HL-60 (cell line): ENCODE results near the gene ACBD5.

ENCODE experiments used
- DNase-seq, 2 experiments: peaks; one replicate each; pipeline ENCODE4 v3.0.0-alpha.2; 2010 to 2020; ENCODE audit warnings: low read depth in 1 of 2, low spot score in 1 of 2
- H3K27ac ChIP-seq: fragments of 250-450 bp; sonication (Bioruptor Pico); replicated peaks from 2 replicates; pipeline ENCODE4 v1.5.1; 2020; ENCODE audit warnings: mild to moderate bottlenecking, moderate library complexity
- H3K27me3 ChIP-seq: fragments of 250-450 bp; sonication (Bioruptor Pico); 2 replicates; pipeline ENCODE4 v1.5.1; 2021; ENCODE audit warnings: mild to moderate bottlenecking, moderate library complexity; ENCODE audit not compliant: insufficient read depth, poor library complexity, severe bottlenecking
- H3K4me3 ChIP-seq: replicated peaks from 2 replicates; pipeline ENCODE4 v1.5.1; 2011; ENCODE audit warnings: mild to moderate bottlenecking, control low read depth, low read length; ENCODE audit not compliant: insufficient read depth
- GABPA ChIP-seq: IDR thresholded peaks from 2 replicates; pipeline ENCODE4 v1.6.1; 2012; ENCODE audit warnings: low read depth
- POLR2AphosphoS5 ChIP-seq: IDR thresholded peaks from 2 replicates; pipeline ENCODE4 v1.6.1; 2012; ENCODE audit warnings: low read depth
- SPI1 ChIP-seq: IDR thresholded peaks from 2 replicates; pipeline ENCODE4 v1.6.1; 2012; ENCODE audit warnings: low read depth, mild to moderate bottlenecking, borderline replicate concordance
- TF ChIP-seq, protein P1 (sequence below): IDR thresholded peaks from 2 replicates; pipeline ENCODE4 v1.6.1; 2012; ENCODE audit warnings: low read depth; ENCODE audit not compliant: insufficient replicate concordance
- TF ChIP-seq, protein P2 (sequence below): IDR thresholded peaks from one replicate; pipeline ENCODE4 v1.5.1; 2011; ENCODE audit warnings: low read length, control low read depth, inconsistent platforms; ENCODE audit not compliant: insufficient read depth

The ACBD5 gene

GRCh38 chr10:27258838-27259812, 18.5 kb upstream of the ACBD5 start:
- Histone ChIP-seq H3K27ac (no peak overlapping the region), H3K4me3 (no peak overlapping the region), H3K27me3 (no peaks in the 10 kb centered on the region)
- TF ChIP-seq SPI1 (no peak), POLR2AphosphoS5 (no peak), GABPA (no peak)
- TF ChIP-seq, protein P1, sequence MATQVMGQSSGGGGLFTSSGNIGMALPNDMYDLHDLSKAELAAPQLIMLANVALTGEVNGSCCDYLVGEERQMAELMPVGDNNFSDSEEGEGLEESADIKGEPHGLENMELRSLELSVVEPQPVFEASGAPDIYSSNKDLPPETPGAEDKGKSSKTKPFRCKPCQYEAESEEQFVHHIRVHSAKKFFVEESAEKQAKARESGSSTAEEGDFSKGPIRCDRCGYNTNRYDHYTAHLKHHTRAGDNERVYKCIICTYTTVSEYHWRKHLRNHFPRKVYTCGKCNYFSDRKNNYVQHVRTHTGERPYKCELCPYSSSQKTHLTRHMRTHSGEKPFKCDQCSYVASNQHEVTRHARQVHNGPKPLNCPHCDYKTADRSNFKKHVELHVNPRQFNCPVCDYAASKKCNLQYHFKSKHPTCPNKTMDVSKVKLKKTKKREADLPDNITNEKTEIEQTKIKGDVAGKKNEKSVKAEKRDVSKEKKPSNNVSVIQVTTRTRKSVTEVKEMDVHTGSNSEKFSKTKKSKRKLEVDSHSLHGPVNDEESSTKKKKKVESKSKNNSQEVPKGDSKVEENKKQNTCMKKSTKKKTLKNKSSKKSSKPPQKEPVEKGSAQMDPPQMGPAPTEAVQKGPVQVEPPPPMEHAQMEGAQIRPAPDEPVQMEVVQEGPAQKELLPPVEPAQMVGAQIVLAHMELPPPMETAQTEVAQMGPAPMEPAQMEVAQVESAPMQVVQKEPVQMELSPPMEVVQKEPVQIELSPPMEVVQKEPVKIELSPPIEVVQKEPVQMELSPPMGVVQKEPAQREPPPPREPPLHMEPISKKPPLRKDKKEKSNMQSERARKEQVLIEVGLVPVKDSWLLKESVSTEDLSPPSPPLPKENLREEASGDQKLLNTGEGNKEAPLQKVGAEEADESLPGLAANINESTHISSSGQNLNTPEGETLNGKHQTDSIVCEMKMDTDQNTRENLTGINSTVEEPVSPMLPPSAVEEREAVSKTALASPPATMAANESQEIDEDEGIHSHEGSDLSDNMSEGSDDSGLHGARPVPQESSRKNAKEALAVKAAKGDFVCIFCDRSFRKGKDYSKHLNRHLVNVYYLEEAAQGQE = no peak
- TF ChIP-seq, protein P2, sequence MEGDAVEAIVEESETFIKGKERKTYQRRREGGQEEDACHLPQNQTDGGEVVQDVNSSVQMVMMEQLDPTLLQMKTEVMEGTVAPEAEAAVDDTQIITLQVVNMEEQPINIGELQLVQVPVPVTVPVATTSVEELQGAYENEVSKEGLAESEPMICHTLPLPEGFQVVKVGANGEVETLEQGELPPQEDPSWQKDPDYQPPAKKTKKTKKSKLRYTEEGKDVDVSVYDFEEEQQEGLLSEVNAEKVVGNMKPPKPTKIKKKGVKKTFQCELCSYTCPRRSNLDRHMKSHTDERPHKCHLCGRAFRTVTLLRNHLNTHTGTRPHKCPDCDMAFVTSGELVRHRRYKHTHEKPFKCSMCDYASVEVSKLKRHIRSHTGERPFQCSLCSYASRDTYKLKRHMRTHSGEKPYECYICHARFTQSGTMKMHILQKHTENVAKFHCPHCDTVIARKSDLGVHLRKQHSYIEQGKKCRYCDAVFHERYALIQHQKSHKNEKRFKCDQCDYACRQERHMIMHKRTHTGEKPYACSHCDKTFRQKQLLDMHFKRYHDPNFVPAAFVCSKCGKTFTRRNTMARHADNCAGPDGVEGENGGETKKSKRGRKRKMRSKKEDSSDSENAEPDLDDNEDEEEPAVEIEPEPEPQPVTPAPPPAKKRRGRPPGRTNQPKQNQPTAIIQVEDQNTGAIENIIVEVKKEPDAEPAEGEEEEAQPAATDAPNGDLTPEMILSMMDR = no peak
- DNase-seq = no peak

GRCh38 chr10:27258492-27258837, 17.9 kb upstream of the ACBD5 start:
- no peaks in the 10 kb centered on the region for H3K27me3 ChIP-seq
- TF ChIP-seq SPI1 = no peak
- TF ChIP-seq POLR2AphosphoS5 = no peak
- TF ChIP-seq, protein P1 = no peak
- TF ChIP-seq, protein P2 = no peak
- TF ChIP-seq GABPA = no peak
- DNase-seq = no peak
- no peak overlapping the region for H3K27ac ChIP-seq
- H3K4me3 ChIP-seq = no peak overlapping the region

GRCh38 chr10:27256299-27257189, 15.9 kb upstream of the ACBD5 start:
- no peak overlapping the region for H3K27ac ChIP-seq
- TF ChIP-seq GABPA (no peak), SPI1 (no peak), POLR2AphosphoS5 (no peak)
- TF ChIP-seq, protein P1 = no peak
- TF ChIP-seq, protein P2 = no peak
- no peak overlapping the region for H3K4me3 ChIP-seq
- DNase-seq = no peak
- no peaks in the 10 kb centered on the region for H3K27me3 ChIP-seq
